Stimulated activated CD8-positive, alpha-beta memory T cell treated with anti-CD3 and anti-CD28 coated beads, Interleukin-12 subunit alpha, Interleukin-12 subunit beta, amount 100 ng/mL, for 1 hour (primary cell): ENCODE measurements around the gene NDUFAF7.
"Not testable (repeated sequence)": the region's sequence is repeated elsewhere in the genome, so short reads cannot be mapped to it uniquely, and the experiment has no call there.

Experiments
- DNase-seq: peaks from one replicate; pipeline ENCODE4 v3.0.0-alpha.2; 2020; ENCODE audit warnings: low read depth

The NDUFAF7 gene

DNA sequence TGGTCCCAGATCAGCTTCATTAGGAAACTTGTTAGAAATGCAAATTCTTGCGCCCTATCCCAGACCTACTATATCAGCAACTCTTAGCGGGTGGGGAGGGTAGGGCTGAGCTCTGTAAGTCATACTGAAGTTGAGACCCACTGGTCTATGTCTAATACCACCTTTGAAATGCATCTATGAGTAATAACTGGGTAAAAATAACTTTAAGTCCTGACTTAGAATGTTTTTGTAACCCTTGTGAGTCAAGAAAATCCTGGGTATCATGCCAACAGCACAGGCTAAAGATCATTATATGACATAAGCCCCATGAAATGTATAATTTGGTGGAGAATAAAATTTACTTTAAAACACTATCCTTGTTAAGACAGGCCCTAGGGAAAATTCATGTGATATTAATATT lies 51.7 kb downstream of the NDUFAF7 start:
- no peak for DNase-seq

DNA sequence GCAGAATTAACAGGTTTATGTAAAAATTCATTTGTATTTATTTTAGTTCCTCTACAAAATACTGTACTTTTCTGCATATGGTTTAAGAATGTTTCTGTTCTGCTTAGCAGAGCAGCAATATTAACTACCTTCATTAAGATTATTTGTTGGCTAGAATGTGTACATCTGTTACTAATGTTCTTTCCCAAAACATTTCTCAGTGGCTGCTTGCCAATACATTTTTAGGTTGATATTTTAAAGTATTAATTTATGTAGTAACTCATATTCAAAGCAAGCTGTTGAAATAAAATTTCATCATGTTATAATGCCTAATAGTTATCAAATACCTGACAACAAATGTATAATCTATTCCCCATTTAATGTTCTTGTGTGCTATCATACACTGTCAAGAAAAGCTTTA lies 52.9 kb downstream of the NDUFAF7 start:
- DNase-seq = no peak

DNA sequence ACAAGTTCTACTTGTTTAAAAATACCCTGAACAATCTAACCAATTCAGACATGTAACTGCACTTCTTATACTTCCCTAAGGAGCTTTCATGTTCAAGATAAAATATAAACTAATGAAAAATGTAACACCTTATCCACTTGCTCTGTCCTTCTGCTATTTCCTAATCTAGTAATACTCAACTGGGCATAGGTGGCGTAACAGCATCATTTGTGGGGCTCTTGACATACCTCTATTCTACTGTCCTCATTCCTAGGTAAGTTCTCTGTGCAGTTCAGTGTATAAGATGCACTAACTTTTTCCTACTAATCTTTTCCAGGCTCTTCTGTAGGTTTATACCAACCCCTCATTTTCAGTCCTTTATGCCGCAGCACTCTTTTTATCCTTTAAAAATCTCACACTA lies 56.5 kb downstream of the NDUFAF7 start:
- no peak for DNase-seq

DNA sequence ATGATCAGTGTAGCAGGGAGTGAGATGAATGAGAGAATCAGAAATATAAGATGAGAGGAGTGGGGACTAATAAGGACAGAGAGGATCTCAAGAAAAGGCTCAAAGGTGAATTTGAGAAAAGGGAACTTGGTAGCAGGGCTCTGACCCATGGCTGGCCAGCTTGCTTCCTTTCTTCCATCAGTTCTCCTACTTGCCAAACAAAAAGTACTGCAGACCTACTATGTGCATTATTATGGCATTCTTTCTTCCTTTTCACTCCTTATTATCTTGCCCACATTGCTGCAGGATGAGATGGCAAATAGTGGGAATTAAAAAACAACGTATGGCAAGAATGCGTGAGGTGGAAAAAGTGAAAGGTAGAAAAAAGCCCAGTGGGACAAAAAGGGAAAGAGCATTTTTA lies 60.2 kb downstream of the NDUFAF7 start:
- no peak for DNase-seq

DNA sequence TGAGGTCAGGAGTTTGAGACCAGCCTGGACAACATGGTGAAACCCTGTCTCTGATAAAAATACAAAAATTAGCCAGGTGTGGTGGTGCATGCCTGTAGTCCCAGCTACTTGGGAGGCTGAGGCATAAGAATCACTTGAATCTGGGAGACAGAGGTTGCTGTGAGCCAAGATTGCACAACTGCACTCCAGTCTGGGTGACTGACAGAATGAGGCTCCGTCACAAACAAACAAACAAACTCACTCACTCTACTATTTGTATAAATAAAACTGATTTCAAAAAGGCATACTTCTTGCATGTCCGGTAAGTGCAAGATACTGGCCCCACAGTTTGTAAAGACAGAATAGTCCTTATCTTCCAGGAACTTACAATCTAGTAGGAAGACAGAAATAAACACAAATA lies 63.4 kb downstream of the NDUFAF7 start:
- not testable (repeated sequence) for DNase-seq

DNA sequence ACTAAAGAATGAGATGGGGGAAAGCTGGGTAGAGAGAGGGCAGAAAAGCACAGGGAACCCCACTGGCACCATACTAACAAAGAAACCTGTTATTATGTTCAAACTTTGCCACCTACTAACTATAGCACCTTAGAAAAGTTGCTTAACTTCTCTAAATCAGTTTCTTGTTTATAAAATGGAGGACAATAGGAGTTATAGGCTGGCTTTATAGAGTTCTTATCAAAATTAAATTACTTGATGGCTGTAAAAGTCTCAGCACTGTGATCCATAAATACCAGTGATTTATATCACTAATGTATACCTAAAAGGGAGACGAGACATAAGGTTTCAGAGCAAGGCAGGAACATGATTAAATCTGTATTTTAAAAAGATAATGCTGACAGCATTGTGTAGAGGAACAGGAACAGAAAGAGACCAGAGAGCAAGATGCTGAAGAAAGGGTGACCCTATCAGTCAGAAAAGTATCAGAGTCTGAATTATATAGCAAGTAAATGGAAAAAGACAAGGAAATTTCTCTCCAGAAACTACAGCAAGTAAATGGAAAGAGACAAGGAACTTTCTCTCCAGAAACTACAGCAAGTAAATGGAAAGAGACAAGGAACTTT lies 64.1 kb downstream of the NDUFAF7 start:
- no peak for DNase-seq

DNA sequence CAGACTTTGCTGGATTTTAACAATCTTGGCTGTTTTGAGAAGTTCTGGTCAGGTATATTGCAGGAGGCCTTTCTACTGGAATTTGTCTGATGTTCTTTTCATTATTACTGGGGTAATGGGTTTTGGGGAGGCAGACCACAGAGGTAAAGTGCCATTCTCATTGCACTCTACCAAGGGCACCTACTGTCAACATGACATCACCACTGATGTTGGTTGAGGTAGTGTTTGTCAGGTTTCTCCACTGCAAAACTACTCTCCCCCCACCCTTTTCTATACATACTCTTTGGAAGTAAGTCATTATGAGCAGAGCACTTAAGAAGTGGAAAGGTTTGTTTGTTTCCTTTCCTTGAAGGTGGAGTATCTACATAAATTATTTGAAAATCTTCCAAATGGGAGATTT lies 66.2 kb downstream of the NDUFAF7 start:
- DNase-seq = no peak
